Peyer's patch (tissue), 4 donors: ENCODE results near the gene DDC.

ENCODE experiments used
- CTCF ChIP-seq, 6 experiments: fragments of 450-650 bp in 4 of 6; fragments of 200-600 bp in 2 of 6; sonication (generic) in 1 of 6; IDR thresholded peaks; one replicate each; pipeline ENCODE4 v1.5.1; 2017 to 2019; ENCODE audit warnings: antibody characterized with exemption in 6 of 6, mild to moderate bottlenecking in 3 of 6, moderate library complexity in 1 of 6
- POLR2A ChIP-seq, 2 donors: fragments of 450-650 bp; IDR thresholded peaks; one replicate each; pipeline ENCODE4 v1.5.1; 2017; ENCODE audit warnings: antibody characterized with exemption in 2 of 2, mild to moderate bottlenecking in 2 of 2, moderate library complexity in 2 of 2

GRCh38 chr7:50497968-50498367 lies 67.2 kb downstream of the DDC start:
- TF ChIP-seq CTCF (IDR thresholded peaks at IDR 0.05): no peak
- TF ChIP-seq POLR2A (IDR thresholded peaks at IDR 0.05): no peak
